Smooth muscle cell (in vitro differentiated cells): ENCODE data around the gene PRDM16. TPM values are rescaled to one million over a fixed set of nuclear protein-coding genes. Genes with fewer than 3 reads are reported as not detected.

Experiments
- DNase-seq: peaks from one replicate; lab custom pipeline; 2025; ENCODE audit not compliant: unreplicated experiment; lab: John Stamatoyannopoulos, UW
- H2AFZ ChIP-seq: fragments of 200-600 bp; sonication (generic); 2 replicates; pipeline ENCODE4 v1.6.0; 2016; ENCODE audit warnings: antibody characterized with exemption, low read depth, mild to moderate bottlenecking
- H3F3A ChIP-seq: fragments of 200-600 bp; sonication (generic); 2 replicates; pipeline ENCODE4 v1.6.0; 2017; ENCODE audit warnings: antibody characterized with exemption, low read depth
- H3K27ac ChIP-seq: fragments of 200-600 bp; sonication (generic); 2 replicates; pipeline ENCODE4 v1.5.1; 2016; ENCODE audit warnings: low read depth, mild to moderate bottlenecking
- H3K27me3 ChIP-seq: fragments of 200-600 bp; sonication (generic); 2 replicates; pipeline ENCODE4 v1.6.1; 2016; ENCODE audit warnings: low read depth, mild to moderate bottlenecking
- H3K36me3 ChIP-seq: fragments of 200-600 bp; sonication (generic); 2 replicates; pipeline ENCODE4 v1.5.1; 2016; ENCODE audit warnings: low read depth
- H3K4me1 ChIP-seq: fragments of 200-600 bp; sonication (generic); 2 replicates; pipeline ENCODE4 v1.5.1; 2016; ENCODE audit warnings: low read depth
- H3K4me2 ChIP-seq: fragments of 200-600 bp; sonication (generic); 2 replicates; pipeline ENCODE4 v1.6.0; 2016; ENCODE audit warnings: mild to moderate bottlenecking
- H3K4me3 ChIP-seq: fragments of 200-600 bp; sonication (generic); 2 replicates; pipeline ENCODE4 v1.5.1; 2016; ENCODE audit warnings: mild to moderate bottlenecking
- H3K79me2 ChIP-seq: fragments of 200-600 bp; sonication (generic); 2 replicates; pipeline ENCODE4 v1.6.0; 2016; ENCODE audit warnings: low read depth, mild to moderate bottlenecking
- H3K9ac ChIP-seq: fragments of 200-600 bp; sonication (generic); 2 replicates; pipeline ENCODE4 v1.6.0; 2016; ENCODE audit warnings: low read depth
- H3K9me3 ChIP-seq: fragments of 200-600 bp; sonication (generic); replicated peaks from 2 replicates; pipeline ENCODE4 v1.5.1; 2016; ENCODE audit warnings: low read depth
- H4K20me1 ChIP-seq: fragments of 200-600 bp; sonication (generic); 2 replicates; pipeline ENCODE4 v1.6.0; 2016; ENCODE audit warnings: low read depth
- WGBS: methylation state at CpG from one replicate; pipeline ENCODE4 v1.1.7; 2016; ENCODE audit warnings: low lambda C conversion rate; 5-methylcytosine and 5-hydroxymethylcytosine counted together
- polyA plus RNA-seq: library from polyadenylated mRNA; unstranded; fragments of >200 nt; fragmentation: Nextera tagmentation; extraction: Ambion mirVana; gene quantifications from 2 replicates; pipeline ENCODE4 v1.2.1, GENCODE V29; 2016
- total RNA-seq: library from RNA; depleted of rRNA; stranded (reverse); fragments of >200 nt; gene quantifications from 2 replicates; pipeline ENCODE4 v1.2.3, GENCODE V29; 2014
- TF ChIP-seq, protein P1 (sequence below): fragments of 200-600 bp; sonication (generic); IDR thresholded peaks from 2 replicates; pipeline ENCODE4 v1.5.1; 2017; ENCODE audit warnings: borderline replicate concordance, mild to moderate bottlenecking, antibody characterized with exemption; ENCODE audit not compliant: insufficient read depth, poor library complexity, severe bottlenecking

Gene PRDM16
- total and polyA plus RNA-seq, 2 experiments from 2014 or later = 0.72 to 1.3 TPM

- TF ChIP-seq, protein P1, sequence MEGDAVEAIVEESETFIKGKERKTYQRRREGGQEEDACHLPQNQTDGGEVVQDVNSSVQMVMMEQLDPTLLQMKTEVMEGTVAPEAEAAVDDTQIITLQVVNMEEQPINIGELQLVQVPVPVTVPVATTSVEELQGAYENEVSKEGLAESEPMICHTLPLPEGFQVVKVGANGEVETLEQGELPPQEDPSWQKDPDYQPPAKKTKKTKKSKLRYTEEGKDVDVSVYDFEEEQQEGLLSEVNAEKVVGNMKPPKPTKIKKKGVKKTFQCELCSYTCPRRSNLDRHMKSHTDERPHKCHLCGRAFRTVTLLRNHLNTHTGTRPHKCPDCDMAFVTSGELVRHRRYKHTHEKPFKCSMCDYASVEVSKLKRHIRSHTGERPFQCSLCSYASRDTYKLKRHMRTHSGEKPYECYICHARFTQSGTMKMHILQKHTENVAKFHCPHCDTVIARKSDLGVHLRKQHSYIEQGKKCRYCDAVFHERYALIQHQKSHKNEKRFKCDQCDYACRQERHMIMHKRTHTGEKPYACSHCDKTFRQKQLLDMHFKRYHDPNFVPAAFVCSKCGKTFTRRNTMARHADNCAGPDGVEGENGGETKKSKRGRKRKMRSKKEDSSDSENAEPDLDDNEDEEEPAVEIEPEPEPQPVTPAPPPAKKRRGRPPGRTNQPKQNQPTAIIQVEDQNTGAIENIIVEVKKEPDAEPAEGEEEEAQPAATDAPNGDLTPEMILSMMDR = no peak
- H3K4me2 ChIP-seq = no peak overlapping the region
- H2AFZ ChIP-seq = no peak overlapping the region
- no peaks in the 10 kb centered on the region for H4K20me1 ChIP-seq
- H3F3A ChIP-seq = no peaks in the 10 kb centered on the region
- H3K79me2 ChIP-seq = no peaks in the 10 kb centered on the region
- WGBS = 94% methylated on average over 25 of the region's 36 CpGs
- H3K27me3 ChIP-seq = no peaks in the 10 kb centered on the region
- no peaks in the 10 kb centered on the region for H3K36me3 ChIP-seq
- peaks cover 12% of the 10 kb centered on the region for H3K4me1 ChIP-seq
- DNase-seq = no peak
- H3K27ac ChIP-seq = no peak overlapping the region
- no peak overlapping the region for H3K9ac ChIP-seq
- no peaks in the 10 kb centered on the region for H3K9me3 ChIP-seq
- H3K4me3 ChIP-seq = no peak overlapping the region
These were observed 42.5 kb downstream of the PRDM16 start for GRCh38 chr1:3111348-3112021.

- H3K4me2 ChIP-seq = no peak overlapping the region
- H3F3A ChIP-seq = no peaks in the 10 kb centered on the region
- peaks cover 11% of the 10 kb centered on the region for H3K4me1 ChIP-seq
- H3K27ac ChIP-seq = no peak overlapping the region
- TF ChIP-seq, protein P1 = no peak
- DNase-seq = no peak
- no peak overlapping the region for H3K9ac ChIP-seq
- H3K79me2 ChIP-seq = no peaks in the 10 kb centered on the region
- no peaks in the 10 kb centered on the region for H3K9me3 ChIP-seq
- no peak overlapping the region for H2AFZ ChIP-seq
- 88% methylated on average over 16 of the region's 17 CpGs for WGBS
- no peaks in the 10 kb centered on the region for H3K36me3 ChIP-seq
- H4K20me1 ChIP-seq = no peaks in the 10 kb centered on the region
- no peak overlapping the region for H3K4me3 ChIP-seq
- no peaks in the 10 kb centered on the region for H3K27me3 ChIP-seq
These were observed 43.5 kb downstream of the PRDM16 start for GRCh38 chr1:3112526-3112925.

GRCh38 chr1:3113047-3113740 is 44.2 kb downstream of the PRDM16 start:
- H4K20me1 ChIP-seq = no peaks in the 10 kb centered on the region
- H3K79me2 ChIP-seq = no peaks in the 10 kb centered on the region
- no peak for DNase-seq
- no peaks in the 10 kb centered on the region for H3K27me3 ChIP-seq
- TF ChIP-seq, protein P1 = no peak
- H3K36me3 ChIP-seq = no peaks in the 10 kb centered on the region
- WGBS = 82% methylated on average over 16 of the region's 20 CpGs
- no peak overlapping the region for H3K9ac ChIP-seq
- H2AFZ ChIP-seq = no peak overlapping the region
- no peaks in the 10 kb centered on the region for H3F3A ChIP-seq
- no peak overlapping the region for H3K27ac ChIP-seq
- H3K4me1 ChIP-seq = peaks cover 11% of the 10 kb centered on the region
- H3K9me3 ChIP-seq = no peaks in the 10 kb centered on the region
- H3K4me3 ChIP-seq = no peak overlapping the region
- no peak overlapping the region for H3K4me2 ChIP-seq

DNA sequence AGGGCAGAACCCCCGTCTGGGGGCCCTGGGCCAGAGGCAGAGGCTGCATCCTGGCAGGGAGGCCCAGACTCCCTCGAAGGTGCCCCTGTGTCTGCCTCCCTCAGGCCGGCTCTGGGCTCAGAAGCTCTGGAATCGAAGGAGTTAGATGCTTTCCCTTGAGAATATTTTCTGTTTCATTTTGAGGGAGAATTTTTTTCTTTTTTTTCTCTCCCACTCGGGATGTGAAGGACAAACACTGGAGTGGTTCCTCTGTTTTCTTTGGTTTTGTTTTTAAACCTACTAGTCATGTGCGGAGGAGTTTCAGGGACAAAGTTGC is 44.7 kb downstream of the PRDM16 start:
- no peak overlapping the region for H3K27ac ChIP-seq
- whole genome bisulfite sequencing = 82% methylated on average over 6 of the region's 6 CpGs

More for the DNA sequence above, 44.7 kb downstream of the PRDM16 start:
- Histone ChIP-seq H3K4me1 (peaks cover 11% of the 10 kb centered on the region), H3K9ac (no peak overlapping the region), H3K4me3 (no peak overlapping the region), H3K36me3 (no peaks in the 10 kb centered on the region), H3F3A (no peaks in the 10 kb centered on the region), H3K27me3 (no peaks in the 10 kb centered on the region), H3K79me2 (no peaks in the 10 kb centered on the region), H4K20me1 (no peaks in the 10 kb centered on the region), H3K9me3 (no peaks in the 10 kb centered on the region), H2AFZ (no peak overlapping the region), H3K4me2 (no peak overlapping the region)
- DNase-seq = no peak
- TF ChIP-seq, protein P1 = no peak
